HG02884 (cell line): ENCODE data around the gene VDR.
"Not testable (repeated sequence)": the region's sequence is repeated elsewhere in the genome, so short reads cannot be mapped to it uniquely, and the experiment has no call there.

Experiments
- ATAC-seq: cut with Tn5 transposase; IDR thresholded peaks from one replicate; pipeline ENCODE4 v1.9.1; 2021; ENCODE audit warnings: mild to moderate bottlenecking, moderate library complexity; ENCODE audit not compliant: unreplicated experiment

The VDR gene

GRCh38 chr12:47817272-47818006 is 87.4 kb downstream of the VDR start:
- no peak for ATAC-seq

GRCh38 chr12:47816403-47817271 is 88.2 kb downstream of the VDR start:
- no peak for ATAC-seq

GRCh38 chr12:47815447-47815846 is 89.3 kb downstream of the VDR start:
- not testable (repeated sequence) for ATAC-seq

- no peak for ATAC-seq
Observed at GRCh38 chr12:47814539-47815170, 90.1 kb downstream of the VDR start.

- peak; percentile 31 for ATAC-seq
Observed at GRCh38 chr12:47813511-47814196, 91.1 kb downstream of the VDR start.

GRCh38 chr12:47812797-47813510 is 91.8 kb downstream of the VDR start:
- peak; percentile 51 for ATAC-seq

GRCh38 chr12:47811581-47812484 is 93.0 kb downstream of the VDR start:
- no peak for ATAC-seq

- ATAC-seq = no peak
Observed at GRCh38 chr12:47811072-47811396, 93.8 kb downstream of the VDR start.

GRCh38 chr12:47809518-47809917 is 95.3 kb downstream of the VDR start:
- not testable (repeated sequence) for ATAC-seq

- no peak for ATAC-seq
Observed at GRCh38 chr12:47808574-47809365, 96.0 kb downstream of the VDR start.

GRCh38 chr12:47808050-47808449 is 96.7 kb downstream of the VDR start:
- no peak for ATAC-seq

- no peak for ATAC-seq
Observed at GRCh38 chr12:47807338-47807737, 97.5 kb downstream of the VDR start.

- ATAC-seq = no peak
Observed at GRCh38 chr12:47805417-47805816, 99.4 kb downstream of the VDR start.

- no peak for ATAC-seq
Observed at GRCh38 chr12:47804171-47804570, 100.6 kb downstream of the VDR start.

- no peak for ATAC-seq
Observed at GRCh38 chr12:47803191-47803875, 101.5 kb downstream of the VDR start.

- no peak for ATAC-seq
Observed at GRCh38 chr12:47802312-47802711, 102.5 kb downstream of the VDR start.

- no peak for ATAC-seq
Observed at GRCh38 chr12:47801904-47802246, 102.9 kb downstream of the VDR start.

- ATAC-seq = no peak
Observed at GRCh38 chr12:47801170-47801903, 103.5 kb downstream of the VDR start.
